Neural cell (in vitro differentiated cells): ENCODE measurements around the gene NECTIN3. TPM values are rescaled to one million over a fixed set of nuclear protein-coding genes. Genes with fewer than 3 reads are reported as not detected.

Experiments used
- H2AFZ ChIP-seq: fragments of 200-600, 300-800 bp; sonication (generic), shearing (Covaris generic); 2 replicates; pipeline ENCODE4 v1.6.0; 2014; ENCODE audit warnings: low read depth, mild to moderate bottlenecking, antibody characterized with exemption, low read length, moderate library complexity
- H3F3A ChIP-seq: fragments of 200-600 bp; shearing (Covaris generic); 2 replicates; pipeline ENCODE4 v1.6.1; 2016; ENCODE audit warnings: mild to moderate bottlenecking, moderate library complexity, mixed read lengths, antibody characterized with exemption, low read length; ENCODE audit not compliant: insufficient read depth, poor library complexity, severe bottlenecking
- H3K27ac ChIP-seq: fragments of 200-600, 300-800 bp; sonication (generic), shearing (Covaris generic); 2 replicates; pipeline ENCODE4 v1.5.1; 2014; ENCODE audit warnings: mild to moderate bottlenecking, low read length, moderate library complexity
- H3K27me3 ChIP-seq: fragments of 300-800, 200-600 bp; sonication (generic), shearing (Covaris generic); 2 replicates; pipeline ENCODE4 v1.6.0; 2014; ENCODE audit warnings: mild to moderate bottlenecking, low read depth, low read length, moderate library complexity; ENCODE audit not compliant: insufficient read depth
- H3K36me3 ChIP-seq: fragments of 300-800, 200-600 bp; sonication (generic), shearing (Covaris generic); 2 replicates; pipeline ENCODE4 v1.5.1; 2014; ENCODE audit warnings: mild to moderate bottlenecking, antibody characterized with exemption, low read length, moderate library complexity; ENCODE audit not compliant: insufficient read depth
- H3K4me2 ChIP-seq: fragments of 300-800, 200-600 bp; sonication (generic), shearing (Covaris generic); 2 replicates; pipeline ENCODE4 v1.6.0; 2014; ENCODE audit warnings: mild to moderate bottlenecking, low read length
- H3K4me3 ChIP-seq: fragments of 300-800, 200-600 bp; sonication (generic), shearing (Covaris generic); 2 replicates; pipeline ENCODE4 v1.5.1; 2014; ENCODE audit warnings: mild to moderate bottlenecking, low read length, moderate library complexity
- H3K79me2 ChIP-seq: fragments of 200-600 bp; shearing (Covaris generic); replicated peaks from 2 replicates; pipeline ENCODE4 v1.6.0; 2014; ENCODE audit warnings: mild to moderate bottlenecking, low read length, moderate library complexity; ENCODE audit not compliant: insufficient read depth
- H3K9ac ChIP-seq: fragments of 300-800, 200-600 bp; sonication (generic), shearing (Covaris generic); 2 replicates; pipeline ENCODE4 v1.6.1; 2016; ENCODE audit warnings: mild to moderate bottlenecking, low read length, mixed read lengths
- H3K9me2 ChIP-seq: fragments of 200-600 bp; shearing (Covaris generic); 2 replicates; pipeline ENCODE4 v1.6.1; 2016; ENCODE audit warnings: mild to moderate bottlenecking, low read length, mixed read lengths; ENCODE audit not compliant: insufficient read depth
- H3K9me3 ChIP-seq: fragments of 200-600, 300-800 bp; sonication (generic), shearing (Covaris generic); 2 replicates; pipeline ENCODE4 v1.6.1; 2016; ENCODE audit warnings: mild to moderate bottlenecking, mixed run types, low read length, moderate library complexity, mixed read lengths
- H4K20me1 ChIP-seq: fragments of 200-600 bp; shearing (Covaris generic); 2 replicates; pipeline ENCODE4 v1.6.1; 2016; ENCODE audit warnings: mild to moderate bottlenecking, mixed run types; ENCODE audit not compliant: insufficient read depth
- CTCF ChIP-seq: fragments of 450-650 bp; IDR thresholded peaks from 2 replicates; pipeline ENCODE4 v1.5.1; 2014; ENCODE audit warnings: antibody characterized with exemption, mild to moderate bottlenecking, moderate library complexity; ENCODE audit not compliant: poor library complexity, severe bottlenecking
- EP300 ChIP-seq: fragments of 450-650 bp; conservative IDR thresholded peaks from 2 replicates; pipeline ENCODE4 v1.6.1; 2014; ENCODE audit warnings: antibody characterized with exemption, mild to moderate bottlenecking, moderate library complexity; ENCODE audit not compliant: poor library complexity, severe bottlenecking
- EZH2 ChIP-seq: fragments of 200-600, 300-800 bp; shearing (Covaris generic), sonication (generic); IDR thresholded peaks from 2 replicates; pipeline ENCODE4 v1.6.1; 2014; ENCODE audit warnings: antibody characterized with exemption, low read length, borderline replicate concordance, mild to moderate bottlenecking; ENCODE audit not compliant: insufficient read depth, poor library complexity, severe bottlenecking
- POLR2AphosphoS5 ChIP-seq: IDR thresholded peaks from 2 replicates; pipeline ENCODE4 v1.6.1; 2012
- RAD21 ChIP-seq: fragments of 450-650 bp; conservative IDR thresholded peaks from 2 replicates; pipeline ENCODE4 v1.6.1; 2014; ENCODE audit warnings: antibody characterized with exemption, mild to moderate bottlenecking, moderate library complexity
- REST ChIP-seq: IDR thresholded peaks from 2 replicates; pipeline ENCODE4 v1.6.1; 2012; ENCODE audit warnings: borderline replicate concordance
- SMC3 ChIP-seq: fragments of 450-650 bp; conservative IDR thresholded peaks from 2 replicates; pipeline ENCODE4 v1.6.1; 2014; ENCODE audit warnings: antibody characterized with exemption, mild to moderate bottlenecking, moderate library complexity; ENCODE audit not compliant: poor library complexity
- TAF1 ChIP-seq: IDR thresholded peaks from 2 replicates; pipeline ENCODE4 v1.6.1; 2012; ENCODE audit warnings: low read depth
- polyA minus RNA-seq: library from RNA; depleted of rRNA, polyadenylated mRNA; stranded (reverse); fragments of >200 nt; gene quantifications from 2 replicates; pipeline ENCODE4 v1.2.3, GENCODE V29; 2014
- polyA plus RNA-seq: library from polyadenylated mRNA; depleted of rRNA; stranded (reverse); fragments of >200 nt; gene quantifications from 2 replicates; pipeline ENCODE4 v1.2.3, GENCODE V29; 2014

The NECTIN3 gene
- polyA plus RNA-seq: 2.1 and 2.4 TPM in 2 replicates
- polyA minus RNA-seq: 23.1 and 25.4 TPM in 2 replicates

- Histone ChIP-seq H3K79me2 (peaks cover 40% of the 10 kb centered on the region), H2AFZ (peak within 1 kb of the TSS; percentile 15), H3K4me2 (peak within 1 kb of the TSS; percentile 93), H3K9me2 (no peaks in the 10 kb centered on the region), H3K27ac (no peak within 1 kb of the TSS), H3K9me3 (no peaks in the 10 kb centered on the region), H3K27me3 (peaks cover 26% of the 10 kb centered on the region), H3F3A (no peaks in the 10 kb centered on the region), H4K20me1 (no peaks in the 10 kb centered on the region), H3K4me3 (peak within 1 kb of the TSS; percentile 76), H3K9ac (peak within 1 kb of the TSS; percentile 61), H3K36me3 (no peaks in the 10 kb centered on the region)
- TF ChIP-seq RAD21: no peak
- no peak for TF ChIP-seq SMC3
- TF ChIP-seq REST: peak; percentile 4
- no peak for TF ChIP-seq EZH2
- peak; percentile 27 for TF ChIP-seq POLR2AphosphoS5
- TF ChIP-seq EP300: peak; percentile 18
Measured at GRCh38 chr3:111071257-111072030, at the start of gene NECTIN3. TSS of gene NECTIN3 (plus strand) at chr3:111071816. CDS start at chr3:111072018, 202 bp downstream.

GRCh38 chr3:111027868-111028267 is 43.7 kb upstream of the NECTIN3 start:
- Histone ChIP-seq H3K36me3 (no peaks in the 10 kb centered on the region), H2AFZ (no peak overlapping the region)
- TF ChIP-seq REST: no peak
- no peak for TF ChIP-seq EP300
- no peak for TF ChIP-seq CTCF
- TF ChIP-seq EZH2: no peak
- no peak for TF ChIP-seq SMC3
- TF ChIP-seq TAF1: no peak

More at GRCh38 chr3:111027868-111028267, 43.7 kb upstream of the NECTIN3 start:
- Histone ChIP-seq H3K79me2 (no peaks in the 10 kb centered on the region), H3K27me3 (no peaks in the 10 kb centered on the region), H3K9ac (no peak overlapping the region), H4K20me1 (no peaks in the 10 kb centered on the region), H3K9me2 (no peaks in the 10 kb centered on the region), H3K4me2 (no peak overlapping the region), H3K9me3 (no peaks in the 10 kb centered on the region), H3K4me3 (no peak overlapping the region), H3F3A (no peaks in the 10 kb centered on the region), H3K27ac (no peak overlapping the region)
